ENCODE results near the gene PIEZO2. TPM values are rescaled to one million over a fixed set of nuclear protein-coding genes. Genes with fewer than 3 reads are reported as not detected.

Gene PIEZO2
- total RNA-seq, 1 experiment from 2014 or later, result 10.7 TPM

- TF ChIP-seq USF1 (CRISPR knock-in tag; IDR thresholded peaks at IDR 0.05), result no peak
- TF ChIP-seq HMGXB4 (CRISPR knock-in tag; IDR thresholded peaks at IDR 0.05), result no peak
- TF ChIP-seq CREB1 (CRISPR knock-in tag; IDR thresholded peaks at IDR 0.05), result no peak
- TF ChIP-seq OVOL2 (CRISPR knock-in tag; IDR thresholded peaks at IDR 0.05; ENCODE audit: borderline replicate concordance), result no peak
- TF ChIP-seq TP53 (CRISPR knock-in tag; IDR thresholded peaks at IDR 0.05), result no peak
- TF ChIP-seq GRHL2 (CRISPR knock-in tag; IDR thresholded peaks at IDR 0.05; ENCODE audit: insufficient replicate concordance, severe bottlenecking), result no peak
- TF ChIP-seq MAX (CRISPR knock-in tag; IDR thresholded peaks at IDR 0.05), result no peak
- TF ChIP-seq CBFB (CRISPR knock-in tag; IDR thresholded peaks at IDR 0.05; ENCODE audit: low read depth), result no peak
- TF ChIP-seq GABPB1 (CRISPR knock-in tag; IDR thresholded peaks at IDR 0.05), result no peak
- no peak for TF ChIP-seq ZSCAN18 (CRISPR knock-in tag; IDR thresholded peaks at IDR 0.05)
- TF ChIP-seq ERG (CRISPR knock-in tag; IDR thresholded peaks at IDR 0.05), result no peak
- TF ChIP-seq ZBTB43 (CRISPR knock-in tag; IDR thresholded peaks at IDR 0.05), result no peak
- no peak for TF ChIP-seq FOXP4 (CRISPR knock-in tag; IDR thresholded peaks at IDR 0.05)
- no peak for TF ChIP-seq NR2C2 (CRISPR knock-in tag; IDR thresholded peaks at IDR 0.05)
- TF ChIP-seq CTCF (IDR thresholded peaks at IDR 0.05), result no peak
- TF ChIP-seq E2F4 (CRISPR knock-in tag; IDR thresholded peaks at IDR 0.05; ENCODE audit: borderline replicate concordance, low read depth), result no peak
- no peak for TF ChIP-seq ZBTB21 (CRISPR knock-in tag; IDR thresholded peaks at IDR 0.05; ENCODE audit: borderline replicate concordance)
- no peak for TF ChIP-seq ATF3 (CRISPR knock-in tag; conservative IDR thresholded peaks at IDR 0.05)
- TF ChIP-seq GTF2I (CRISPR knock-in tag; conservative IDR thresholded peaks at IDR 0.05), result no peak
- Mint-ChIP-seq H3K36me3 (no peaks in the 10 kb centered on the region), H3K27me3 (ENCODE audit: low read depth) (no peaks in the 10 kb centered on the region), H3K4me1 (peaks cover 8% of the 10 kb centered on the region), H3K27ac (no peak overlapping the region), H3K9me3 (0 out of 2 replicates have a peak, but pooled peaks cover 4% of the 10 kb centered on the region), H3K4me3 (no peak overlapping the region)
- ATAC-seq (no peak), DNase-seq (ENCODE audit: low spot score) (no peak)
- CTCF ChIA-PET, result no interaction called here
- POLR2A ChIA-PET, result no interaction called here
Measured at GRCh38 chr18:10890022-10890421, 259.3 kb downstream of the PIEZO2 start.
